ENCODE data around the gene FBXL7. TPM values are rescaled to one million over a fixed set of nuclear protein-coding genes. Genes with fewer than 3 reads are reported as not detected.

FBXL7 gene
- total RNA-seq, 1 donor from 2014 or later = 13.3 TPM

GRCh38 chr5:15980835-15981234, 480.9 kb downstream of the FBXL7 start:
- intact Hi-C loops (cut with DNase I) = no loop called here
- no peaks in the 10 kb centered on the region for H3K27me3 ChIP-seq
- no peak overlapping the region for H3K4me3 ChIP-seq
- no peaks in the 10 kb centered on the region for H3K9me3 ChIP-seq
- ATAC-seq (no peak), DNase-seq (no peak)
- H3K36me3 ChIP-seq = no peaks in the 10 kb centered on the region
- no peak for TF ChIP-seq CTCF (IDR thresholded peaks at IDR 0.05)
- H3K4me1 ChIP-seq = no peaks in the 10 kb centered on the region
- no peak overlapping the region for H3K27ac ChIP-seq

DNA sequence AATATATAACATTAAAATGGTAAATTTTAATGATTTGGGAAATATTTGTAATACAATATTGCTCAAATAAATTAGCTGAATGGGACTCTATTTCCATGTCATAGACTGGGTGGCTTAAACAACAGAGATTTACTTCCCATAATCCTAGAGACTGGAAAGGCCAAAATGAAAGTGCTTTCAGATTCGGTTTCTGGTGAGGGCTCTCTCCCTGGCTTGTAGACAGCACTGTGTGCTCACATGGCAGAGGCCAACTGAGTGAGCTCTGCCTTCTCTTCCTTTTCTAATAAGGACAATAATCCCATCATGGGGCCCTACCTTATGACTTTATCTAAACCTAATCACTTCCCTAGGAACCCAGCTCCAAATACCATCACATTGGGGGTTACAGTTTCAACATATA, 483.4 kb downstream of the FBXL7 start:
- DNase-seq (no peak), ATAC-seq (no peak)
- Histone ChIP-seq H3K9me3 (no peaks in the 10 kb centered on the region), H3K36me3 (no peaks in the 10 kb centered on the region), H3K4me3 (no peak overlapping the region), H3K27ac (no peak overlapping the region), H3K4me1 (no peaks in the 10 kb centered on the region), H3K27me3 (no peaks in the 10 kb centered on the region)
- no peak for TF ChIP-seq CTCF (IDR thresholded peaks at IDR 0.05)
- intact Hi-C loops (cut with DNase I) = no loop called here

Small RNAs within 50 kb of the gene (microRNA-seq; reads per million reads assigned to microRNA genes)
- 36.2 reads per million, percentile 53 among the genes with 10 or more reads in this experiment for gene MIR887 (ENCODE audit: borderline microRNAs expressed)
